Stimulated activated CD8-positive, alpha-beta memory T cell treated with anti-CD3 and anti-CD28 coated beads, Interleukin-4, amount 100 ng/mL, for 4 hours (primary cell): ENCODE results near the gene NHEJ1.

Experiments
- DNase-seq, 2 donors: peaks; one replicate each; pipeline ENCODE4 v3.0.0-alpha.2; 2020; ENCODE audit warnings: low read depth in 2 of 2, low spot score in 1 of 2

Gene NHEJ1

GRCh38 chr2:219090436-219091299 lies 69.9 kb downstream of the NHEJ1 start:
- DNase-seq: no peak

DNA sequence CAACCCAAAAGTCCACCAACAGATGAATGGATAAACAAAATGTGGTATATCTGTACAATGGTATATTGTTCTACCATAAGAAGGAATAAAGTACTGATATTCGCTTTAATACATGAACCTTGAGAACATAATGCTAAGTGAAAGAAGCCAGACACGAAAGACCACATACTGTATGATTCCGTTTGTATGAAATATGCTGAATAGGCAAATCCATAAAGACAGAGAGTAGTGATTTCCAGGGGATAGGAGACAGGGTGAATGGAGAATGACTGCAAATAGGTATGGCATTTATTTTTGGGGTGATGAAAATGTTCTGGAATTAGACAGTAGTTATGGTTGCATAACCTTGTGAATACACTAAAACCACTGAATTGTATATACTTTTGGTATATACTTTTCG lies 71.3 kb downstream of the NHEJ1 start:
- no peak for DNase-seq

GRCh38 chr2:219087848-219088247 lies 72.8 kb downstream of the NHEJ1 start:
- no peak for DNase-seq

DNA sequence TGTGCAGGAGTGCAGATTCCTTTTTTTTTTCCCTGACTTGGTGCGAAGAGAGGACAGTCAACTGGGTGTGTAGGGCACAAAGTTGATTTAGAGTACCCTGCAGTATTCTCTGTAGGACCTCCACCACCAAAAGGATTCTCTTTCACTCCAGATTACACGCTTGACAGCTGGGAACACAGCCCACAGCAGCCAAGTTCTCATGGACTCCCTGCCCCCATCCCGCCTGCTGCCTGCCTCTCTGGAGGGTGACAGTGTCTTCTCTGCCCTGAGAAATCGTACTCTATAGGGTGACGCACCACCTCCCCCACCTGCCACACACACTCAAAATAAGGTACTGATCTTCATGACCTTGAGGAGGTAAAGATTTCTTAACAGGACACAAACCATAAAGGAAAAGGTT lies 73.3 kb downstream of the NHEJ1 start:
- DNase-seq: no peak

DNA sequence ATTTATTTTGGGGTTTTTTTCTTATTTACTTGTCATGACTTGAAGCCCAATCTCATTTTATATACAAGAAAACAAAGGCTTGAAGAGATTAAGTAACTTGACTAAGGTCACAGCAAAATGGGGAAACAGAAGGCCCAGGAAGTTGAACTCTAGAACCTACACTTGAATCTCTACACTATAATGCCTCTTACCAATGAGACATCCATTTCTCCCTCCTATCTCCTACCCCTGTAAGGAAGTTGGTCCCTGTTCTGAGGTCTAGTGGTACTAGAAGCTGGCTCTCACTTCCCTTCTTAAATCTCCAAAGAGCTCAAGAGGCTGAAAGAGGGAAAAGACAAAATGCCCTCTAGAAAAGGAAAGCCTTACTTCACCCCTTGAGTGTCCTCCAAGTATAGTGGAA lies 74.4 kb downstream of the NHEJ1 start:
- no peak for DNase-seq

GRCh38 chr2:219084791-219085190 lies 75.8 kb downstream of the NHEJ1 start:
- DNase-seq: no peak

DNA sequence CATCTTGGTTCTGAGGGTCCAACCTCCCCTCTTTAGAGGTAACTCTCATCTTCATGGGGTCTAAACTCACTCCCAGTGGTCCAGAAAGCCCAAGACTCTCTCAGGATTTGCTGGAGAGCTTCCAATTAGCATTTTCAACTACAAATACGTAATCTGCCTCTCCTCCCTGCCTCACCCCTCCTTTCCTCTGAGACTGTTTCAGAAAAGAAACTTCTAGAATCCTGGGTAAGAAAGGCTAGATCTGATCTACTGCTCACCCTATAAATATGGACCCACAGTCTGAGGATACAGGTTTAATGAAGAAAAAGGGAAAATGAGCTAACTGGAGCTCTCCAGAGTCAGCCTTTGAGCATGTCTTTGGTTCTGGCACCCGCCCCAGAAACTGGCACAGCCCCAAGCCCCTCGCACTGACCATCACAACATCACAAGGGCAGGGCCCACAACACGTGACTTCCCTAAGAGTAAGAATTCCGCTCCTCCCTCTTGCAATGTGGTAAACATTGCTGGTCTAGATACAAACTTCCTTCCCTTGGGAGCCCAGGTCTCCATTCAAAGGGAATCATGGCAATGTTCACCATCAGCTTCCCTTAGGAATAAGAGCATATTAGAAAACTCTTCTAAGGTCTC lies 78.2 kb downstream of the NHEJ1 start:
- no peak for DNase-seq

DNA sequence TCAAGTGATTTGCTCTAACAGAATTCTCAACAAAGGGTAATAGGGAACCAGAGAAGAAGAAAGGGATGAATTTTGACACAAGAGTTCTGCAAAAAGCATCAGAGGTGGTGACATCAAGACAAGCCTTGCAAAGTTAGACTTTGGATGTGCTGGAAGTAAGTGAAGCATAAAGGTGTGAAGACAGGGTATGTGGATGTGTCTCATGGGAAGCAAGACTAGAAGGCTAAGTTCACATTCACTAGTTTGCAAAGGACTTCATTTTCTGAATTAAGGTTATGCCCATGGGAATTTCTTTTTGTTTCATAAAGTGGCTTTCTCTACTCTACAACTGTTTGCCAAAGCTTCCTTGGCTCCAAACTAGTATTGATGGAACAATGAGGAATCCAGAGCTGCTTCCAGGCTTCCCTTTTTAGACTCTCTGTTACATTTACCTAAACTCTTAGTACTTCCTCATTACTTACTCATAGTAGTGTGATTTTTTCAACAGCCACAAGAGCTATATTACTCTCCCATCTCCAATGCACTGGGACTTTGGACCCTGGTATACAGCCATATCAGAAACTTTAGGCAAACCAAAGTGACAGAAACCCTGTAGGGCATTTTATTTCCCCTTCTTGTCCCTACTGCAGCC lies 78.8 kb downstream of the NHEJ1 start:
- DNase-seq: no peak

- DNase-seq: no peak
Observed at GRCh38 chr2:219081096-219081495, 79.5 kb downstream of the NHEJ1 start.

DNA sequence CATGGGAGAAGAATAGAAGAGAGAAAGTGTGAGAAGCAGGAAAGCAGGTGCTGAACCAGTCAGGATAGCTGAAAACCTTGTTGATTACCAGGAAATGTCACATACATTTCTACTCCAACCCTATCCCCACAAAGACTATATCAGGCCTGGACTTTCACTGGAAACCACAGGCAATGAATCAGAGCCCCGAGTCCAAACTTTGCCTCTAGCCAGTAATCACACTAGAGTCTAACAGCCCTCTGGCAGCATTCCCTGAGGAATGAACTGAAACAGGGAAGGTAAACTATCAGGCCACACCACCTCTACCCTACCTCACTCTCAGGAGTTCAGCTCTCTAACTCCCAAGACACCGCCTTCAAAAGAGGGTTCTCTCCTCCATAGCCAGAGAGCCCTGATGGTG lies 81.2 kb downstream of the NHEJ1 start:
- no peak for DNase-seq

DNA sequence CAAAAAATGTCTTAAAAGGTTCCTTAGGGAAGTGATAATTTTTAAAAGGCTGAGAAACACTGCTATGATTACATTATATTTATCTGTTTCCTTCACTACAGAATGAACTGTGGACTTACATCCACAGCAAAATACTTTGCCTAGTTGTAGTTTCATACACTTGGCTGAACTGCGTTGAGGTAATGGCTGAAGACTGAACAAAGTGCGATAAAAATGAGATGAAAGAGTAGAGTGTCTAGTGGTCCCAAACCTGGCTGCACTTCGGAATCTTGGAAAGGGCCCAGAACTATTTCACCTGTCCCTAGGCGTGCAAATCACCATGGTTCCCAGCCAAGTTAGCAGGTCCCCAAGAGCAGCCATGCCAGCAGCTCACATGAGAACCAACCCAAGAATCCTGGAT lies 81.7 kb downstream of the NHEJ1 start:
- no peak for DNase-seq

DNA sequence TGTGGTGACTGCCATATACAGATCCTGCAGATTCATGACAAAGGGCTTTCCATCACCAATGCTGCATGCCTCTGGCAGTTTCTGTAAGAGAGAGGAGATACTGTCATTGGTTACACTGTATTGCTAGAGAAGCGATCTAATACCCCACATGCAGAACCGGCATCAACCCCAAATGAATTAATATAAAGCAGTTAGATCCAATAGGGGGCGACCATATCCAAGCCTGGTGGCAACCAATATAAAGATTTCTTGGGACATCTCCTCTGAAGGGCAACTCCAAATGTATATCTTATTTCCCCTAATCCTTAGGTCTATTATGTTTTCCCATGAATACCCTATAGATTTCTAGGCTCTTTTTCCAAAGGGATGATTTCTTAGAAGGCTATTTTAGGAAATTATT lies 82.5 kb downstream of the NHEJ1 start:
- no peak for DNase-seq

GRCh38 chr2:219076253-219076652 lies 84.4 kb downstream of the NHEJ1 start:
- DNase-seq: no peak

DNA sequence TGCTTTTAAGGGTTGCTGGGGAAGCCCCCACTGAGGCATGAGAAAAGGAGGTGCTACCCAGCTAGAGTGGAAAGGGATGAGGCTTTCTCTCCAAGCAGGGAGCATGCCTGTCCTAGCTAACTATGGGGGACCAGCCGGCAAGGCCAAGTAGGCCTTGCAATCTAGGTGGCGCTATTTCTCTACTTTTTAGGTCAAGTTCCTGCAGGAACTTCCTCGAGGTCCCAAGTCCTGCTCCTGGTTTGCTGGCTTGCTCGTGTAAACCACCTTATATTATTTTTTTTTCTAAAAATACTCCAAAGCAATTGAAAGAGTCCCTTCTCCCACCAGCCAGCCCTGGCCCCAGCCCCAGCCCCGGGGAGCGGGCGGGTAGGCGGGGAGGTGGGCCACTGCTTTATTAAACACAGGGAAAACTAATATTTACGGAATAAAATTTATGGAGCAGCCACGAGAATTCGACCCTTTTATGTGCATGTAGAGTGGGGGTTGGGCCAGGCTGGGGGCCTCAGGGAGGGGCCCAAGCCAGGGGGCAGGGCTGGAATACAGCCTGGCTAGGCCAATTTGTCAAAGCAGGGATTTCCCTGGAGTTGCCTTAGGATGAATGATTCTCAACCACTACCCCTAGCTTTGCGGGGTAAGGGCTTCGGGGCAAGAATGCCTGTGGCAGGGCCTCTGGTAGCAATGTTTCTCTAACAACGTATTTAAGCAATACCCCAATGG lies 87.0 kb downstream of the NHEJ1 start:
- no peak for DNase-seq

DNA sequence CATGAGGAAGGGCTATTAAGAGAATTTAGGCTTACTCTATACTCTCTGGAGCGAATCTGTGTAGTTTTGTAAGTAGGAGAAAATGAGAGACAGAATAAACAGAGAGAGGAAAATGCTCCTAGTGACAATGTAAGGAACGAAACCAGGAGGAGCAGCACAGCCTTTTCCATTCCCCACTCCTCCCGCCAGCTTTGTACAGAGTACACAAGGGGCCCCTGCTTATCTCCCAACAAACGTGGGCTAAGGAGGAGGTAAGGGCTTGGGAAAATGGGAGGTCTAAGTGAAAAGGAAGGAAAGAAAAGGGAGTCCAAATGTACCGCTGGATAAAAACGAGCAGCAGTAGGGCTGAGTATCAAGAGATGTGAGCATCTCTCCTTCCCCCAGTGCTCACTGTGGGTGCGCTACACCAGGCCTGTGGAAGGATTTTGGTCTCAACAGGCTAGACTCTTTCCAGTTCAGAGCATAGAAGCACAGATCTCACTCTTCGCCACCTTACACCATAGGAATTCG lies 87.8 kb downstream of the NHEJ1 start:
- DNase-seq: no peak

DNA sequence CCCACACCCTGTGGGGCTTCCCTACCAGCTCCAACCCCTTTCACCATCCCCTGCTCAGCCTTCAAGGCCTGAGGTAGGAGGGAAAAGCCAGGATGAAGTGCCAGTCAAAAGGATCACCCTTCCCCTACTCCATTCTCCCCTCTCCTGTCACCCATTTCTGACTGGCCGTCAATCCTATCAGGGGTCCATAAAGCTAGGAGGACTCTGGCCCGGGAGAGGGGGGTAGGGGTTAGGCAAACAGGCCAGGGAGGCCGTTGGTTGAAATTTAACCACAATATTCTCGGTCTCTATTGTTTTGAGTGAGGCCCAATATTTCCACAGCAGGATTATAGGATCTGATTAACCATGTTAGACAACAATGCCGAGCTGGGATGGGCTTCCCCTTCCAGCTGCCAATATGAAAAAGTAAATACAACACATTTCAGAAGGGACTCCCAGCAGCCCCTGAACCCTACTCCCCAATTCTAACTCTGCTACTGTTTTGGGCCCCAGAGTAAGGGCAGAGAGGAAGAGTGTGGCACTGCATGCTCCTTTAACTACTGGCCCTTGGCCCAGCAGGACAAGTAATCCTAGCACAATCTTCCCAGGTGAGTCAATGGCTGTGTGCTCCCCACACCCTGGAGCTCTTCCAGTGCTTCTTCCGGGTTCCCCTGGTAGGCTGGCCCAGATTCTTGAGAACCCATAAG lies 89.3 kb downstream of the NHEJ1 start:
- DNase-seq: no peak

- no peak for DNase-seq
Observed at GRCh38 chr2:219065484-219065883, 95.1 kb downstream of the NHEJ1 start.

GRCh38 chr2:219062081-219062480 lies 98.5 kb downstream of the NHEJ1 start:
- DNase-seq: no peak

GRCh38 chr2:219060821-219061791 lies 99.5 kb downstream of the NHEJ1 start, which contains the start of gene IHH:
TSS of gene IHH (minus strand) at chr2:219060921. CDS start at chr2:219060467, 454 bp downstream.
- no peak for DNase-seq
